H9 (cell line): ENCODE measurements around the gene PLRG1. TPM values are rescaled to one million over a fixed set of nuclear protein-coding genes. Genes with fewer than 3 reads are reported as not detected.

Experiments
- DNase-seq: peaks from one replicate; pipeline ENCODE4 v3.0.0-alpha.2; 2017
- H2AFZ ChIP-seq: one replicate; pipeline ENCODE4 v1.6.1; 2013; ENCODE audit warnings: mild to moderate bottlenecking, low read length, control low read depth, moderate library complexity
- H2AK5ac ChIP-seq: 2 replicates; pipeline ENCODE4 v1.6.1; 2013; ENCODE audit warnings: low read length, control low read depth, mixed read lengths; ENCODE audit not compliant: insufficient read length
- H2BK120ac ChIP-seq: one replicate; pipeline ENCODE4 v1.6.1; 2013; ENCODE audit warnings: low read depth, mild to moderate bottlenecking, low read length, control low read depth, inconsistent platforms; ENCODE audit not compliant: poor library complexity, severe bottlenecking
- H2BK12ac ChIP-seq: 2 replicates; pipeline ENCODE4 v1.6.1; 2013; ENCODE audit warnings: low read length, control low read depth, mixed read lengths, low read depth; ENCODE audit not compliant: insufficient read length
- H2BK15ac ChIP-seq: 2 replicates; pipeline ENCODE4 v1.6.1; 2013; ENCODE audit warnings: low read depth, low read length, control low read depth
- H2BK20ac ChIP-seq: one replicate; pipeline ENCODE4 v1.6.1; 2013; ENCODE audit warnings: low read depth, mild to moderate bottlenecking, low read length, control low read depth, inconsistent platforms; ENCODE audit not compliant: poor library complexity, severe bottlenecking
- H2BK5ac ChIP-seq: 2 replicates; pipeline ENCODE4 v1.6.1; 2013; ENCODE audit warnings: low read length, control low read depth, mixed read lengths; ENCODE audit not compliant: insufficient read length
- H3K14ac ChIP-seq: 2 replicates; pipeline ENCODE4 v1.6.1; 2013; ENCODE audit warnings: low read length, control low read depth; ENCODE audit not compliant: insufficient read depth
- H3K18ac ChIP-seq: 2 replicates; pipeline ENCODE4 v1.6.1; 2013; ENCODE audit warnings: low read depth, mild to moderate bottlenecking, mixed read lengths, low read length, control low read depth; ENCODE audit not compliant: insufficient read length
- H3K23ac ChIP-seq: 2 replicates; pipeline ENCODE4 v1.6.1; 2013; ENCODE audit warnings: low read length, control low read depth, mixed read lengths, low read depth; ENCODE audit not compliant: insufficient read length
- H3K23me2 ChIP-seq: 2 replicates; pipeline ENCODE4 v1.6.1; 2013; ENCODE audit warnings: low read depth, mild to moderate bottlenecking, mixed read lengths, low read length, control low read depth; ENCODE audit not compliant: insufficient read length, poor library complexity, severe bottlenecking
- H3K27ac ChIP-seq: 2 replicates; pipeline ENCODE4 v1.5.1; 2013; ENCODE audit warnings: low read length, control low read depth, mixed read lengths, low read depth; ENCODE audit not compliant: insufficient read length
- H3K27me3 ChIP-seq: 2 replicates; pipeline ENCODE4 v1.6.1; 2013; ENCODE audit warnings: low read length, control low read depth, inconsistent platforms; ENCODE audit not compliant: insufficient read depth
- H3K4ac ChIP-seq: 2 replicates; pipeline ENCODE4 v1.6.1; 2013; ENCODE audit warnings: low read depth, mild to moderate bottlenecking, control low read depth, inconsistent platforms, low read length, moderate library complexity
- H3K4me1 ChIP-seq: 2 replicates; pipeline ENCODE4 v1.6.1; 2013; ENCODE audit warnings: low read length, control low read depth, inconsistent platforms; ENCODE audit not compliant: insufficient read depth
- H3K4me2 ChIP-seq: 2 replicates; pipeline ENCODE4 v1.6.1; 2013; ENCODE audit warnings: low read length, control low read depth, mixed read lengths; ENCODE audit not compliant: insufficient read length, insufficient read depth
- H3K56ac ChIP-seq: 2 replicates; pipeline ENCODE4 v1.6.1; 2013; ENCODE audit warnings: low read depth, mild to moderate bottlenecking, mixed read lengths, low read length, control low read depth; ENCODE audit not compliant: insufficient read length
- H3K79me1 ChIP-seq: 2 replicates; pipeline ENCODE4 v1.6.1; 2013; ENCODE audit warnings: low read depth, mild to moderate bottlenecking, moderate library complexity, low read length, control low read depth, inconsistent platforms; ENCODE audit not compliant: insufficient read depth, poor library complexity, severe bottlenecking
- H3K79me2 ChIP-seq: 2 replicates; pipeline ENCODE4 v1.6.1; 2013; ENCODE audit warnings: low read length, control low read depth, inconsistent platforms; ENCODE audit not compliant: insufficient read depth
- H3K9ac ChIP-seq: 2 replicates; pipeline ENCODE4 v1.6.1; 2013; ENCODE audit warnings: low read length, control low read depth, mixed read lengths; ENCODE audit not compliant: insufficient read length; ENCODE audit errors: extremely low read depth
- H3K9me3 ChIP-seq: one replicate; pipeline ENCODE4 v1.6.1; 2013; ENCODE audit warnings: low read depth, low read length, inconsistent platforms; ENCODE audit not compliant: control insufficient read depth
- H3T11ph ChIP-seq: one replicate; pipeline ENCODE4 v1.6.1; 2013; ENCODE audit warnings: mild to moderate bottlenecking, low read length, control low read depth, inconsistent platforms
- H4K20me1 ChIP-seq: one replicate; pipeline ENCODE4 v1.6.1; 2013; ENCODE audit not compliant: control insufficient read depth, insufficient read length, insufficient read depth
- H4K5ac ChIP-seq: 2 replicates; pipeline ENCODE4 v1.6.1; 2013; ENCODE audit warnings: low read depth, mild to moderate bottlenecking, mixed read lengths, low read length, control low read depth; ENCODE audit not compliant: insufficient read length
- H4K8ac ChIP-seq: replicated peaks from 2 replicates; pipeline ENCODE4 v1.6.1; 2013; ENCODE audit warnings: low read length, control low read depth, mixed read lengths, low read depth; ENCODE audit not compliant: insufficient read length
- H4K91ac ChIP-seq: 2 replicates; pipeline ENCODE4 v1.6.1; 2013; ENCODE audit warnings: low read depth, mild to moderate bottlenecking, moderate library complexity, mixed read lengths, low read length, control low read depth; ENCODE audit not compliant: insufficient read length
- H3K27ac Mint-ChIP-seq, 3 experiments: 2 replicates in 2 of 3; 3 replicates in 1 of 3; pipeline ENCODE4 v1.8.0; 2020 to 2021; ENCODE audit warnings: mixed read lengths in 3 of 3, mild to moderate bottlenecking in 1 of 3, moderate library complexity in 1 of 3
- H3K27me3 Mint-ChIP-seq: 2 replicates; pipeline ENCODE4 v1.8.0; 2021; ENCODE audit warnings: low read depth, mild to moderate bottlenecking, moderate library complexity, mixed read lengths
- H3K36me3 Mint-ChIP-seq, 3 experiments: 2 replicates in 2 of 3; 3 replicates in 1 of 3; pipeline ENCODE4 v1.8.0; 2020 to 2021; ENCODE audit warnings: low read depth in 3 of 3, mixed read lengths in 3 of 3; ENCODE audit not compliant: insufficient read depth in 1 of 3
- H3K4me1 Mint-ChIP-seq, 2 experiments: 2 replicates each; pipeline ENCODE4 v1.8.0; 2020; ENCODE audit warnings: mixed read lengths in 2 of 2
- H3K4me3 Mint-ChIP-seq, 2 experiments: 2 replicates in 1 of 2; 3 replicates in 1 of 2; pipeline ENCODE4 v1.8.0; 2020 to 2021; ENCODE audit warnings: mild to moderate bottlenecking in 2 of 2, mixed read lengths in 2 of 2, moderate library complexity in 1 of 2
- H3K9me3 Mint-ChIP-seq, 2 experiments: 2 replicates in 1 of 2; 3 replicates in 1 of 2; pipeline ENCODE4 v1.8.0; 2020; ENCODE audit warnings: mild to moderate bottlenecking in 2 of 2, mixed read lengths in 2 of 2, moderate library complexity in 1 of 2
- CTCF ChIP-seq: fragments of 200-600 bp; sonication (generic); conservative IDR thresholded peaks from 3 replicates; pipeline ENCODE4 v1.8.0; 2021; ENCODE audit warnings: antibody characterized with exemption, mild to moderate bottlenecking
- WGBS: extraction: QIAGEN DNeasy Blood & Tissue Kit; methylation state at CpG from one replicate; pipeline ENCODE4 v1.1.7; 2013; ENCODE audit warnings: missing lambda C conversion rate, low lambda C conversion rate, mixed read lengths; ENCODE audit not compliant: insufficient read length; ENCODE audit errors: extremely low coverage; 5-methylcytosine and 5-hydroxymethylcytosine counted together
- total RNA-seq: library from RNA; stranded (reverse); gene quantifications from 2 replicates; pipeline ENCODE4 v1.2.1, GENCODE V29; 2021

The PLRG1 gene
- total RNA-seq, 1 experiment from 2014 or later, result 113 TPM

GRCh38 chr4:154565704-154566103 lies 15.5 kb upstream of the PLRG1 start:
- Histone ChIP-seq H3K9me3 (no peaks in the 10 kb centered on the region), H3K23ac (no peak overlapping the region), H3K79me2 (no peaks in the 10 kb centered on the region), H3K79me1 (no peaks in the 10 kb centered on the region), H3K56ac (no peak overlapping the region), H3K18ac (no peak overlapping the region), H2BK20ac (no peak overlapping the region), H4K8ac (no peak overlapping the region), H3K14ac (no peak overlapping the region), H2BK5ac (no peak overlapping the region), H3K4ac (no peak overlapping the region), H2BK15ac (no peak overlapping the region), H4K91ac (no peak overlapping the region), H3K27ac (no peak overlapping the region), H3K23me2 (no peaks in the 10 kb centered on the region), H3K4me1 (no peaks in the 10 kb centered on the region), H3K9ac (no peak overlapping the region), H4K5ac (no peak overlapping the region), H3K4me2 (no peak overlapping the region), H2BK120ac (no peak overlapping the region), H2AFZ (no peak overlapping the region), H4K20me1 (no peaks in the 10 kb centered on the region), H2BK12ac (no peak overlapping the region), H3K27me3 (no peaks in the 10 kb centered on the region), H2AK5ac (no peak overlapping the region), H3T11ph (no peak overlapping the region)
- DNase-seq, result no peak
- no peak overlapping the region for H3K4me3 Mint-ChIP-seq
- no peaks in the 10 kb centered on the region for H3K36me3 Mint-ChIP-seq
- H3K27ac Mint-ChIP-seq, result peak overlapping the region in 1 of 3 experiments; percentile 72; a peak in 1 of 7 replicates
- H3K9me3 Mint-ChIP-seq, result no peaks in the 10 kb centered on the region
- peaks cover 0 to 4% of the 10 kb centered on the region in 2 experiments; a peak in 2 of 4 replicates for H3K4me1 Mint-ChIP-seq
- no peak for TF ChIP-seq CTCF
- WGBS, result no CpG with 5 or more reads among the region's 6 CpGs
- H3K27me3 Mint-ChIP-seq, result no peaks in the 10 kb centered on the region
